HG03025 (cell line): ENCODE measurements around the gene SEC62.

Source experiments
- ATAC-seq: cut with Tn5 transposase; IDR thresholded peaks from one replicate; pipeline ENCODE4 v1.9.1; 2021; ENCODE audit warnings: mild to moderate bottlenecking, moderate library complexity; ENCODE audit not compliant: unreplicated experiment, low FRiP score

The SEC62 gene

GRCh38 chr3:169965562-169966427 lies 812 bp upstream of the SEC62 start:
- ATAC-seq = peak; percentile 23

- ATAC-seq = peak; percentile 37
Measured at GRCh38 chr3:169966951-169967915, 626 bp downstream of the SEC62 start.

- no peak for ATAC-seq
Measured at GRCh38 chr3:169968224-169968885, 1.7 kb downstream of the SEC62 start.

GRCh38 chr3:169969174-169970095 lies 2.8 kb downstream of the SEC62 start:
- no peak for ATAC-seq

- no peak for ATAC-seq
Measured at GRCh38 chr3:169970847-169971246, 4.2 kb downstream of the SEC62 start.

GRCh38 chr3:169971522-169971921 lies 4.9 kb downstream of the SEC62 start:
- no peak for ATAC-seq

- ATAC-seq = no peak
Measured at GRCh38 chr3:169980055-169980454, 13.4 kb downstream of the SEC62 start.

- ATAC-seq = no peak
Measured at GRCh38 chr3:169984292-169984691, 17.7 kb downstream of the SEC62 start.

- no peak for ATAC-seq
Measured at GRCh38 chr3:169990431-169990830, 23.8 kb downstream of the SEC62 start.

GRCh38 chr3:169992156-169992555 lies 25.5 kb downstream of the SEC62 start:
- ATAC-seq = no peak

GRCh38 chr3:169992781-169993180 lies 26.2 kb downstream of the SEC62 start:
- ATAC-seq = no peak

- no peak for ATAC-seq
Measured at GRCh38 chr3:169993761-169994160, 27.2 kb downstream of the SEC62 start.

- no peak for ATAC-seq
Measured at GRCh38 chr3:169996063-169996462, 29.5 kb downstream of the SEC62 start.

- ATAC-seq = peak; percentile 20
Measured at GRCh38 chr3:169998668-169999131, 32.1 kb downstream of the SEC62 start.

GRCh38 chr3:169999433-169999832 lies 32.8 kb downstream of the SEC62 start:
- ATAC-seq = peak; percentile 90

GRCh38 chr3:170000051-170000450 lies 33.4 kb downstream of the SEC62 start:
- no peak for ATAC-seq

GRCh38 chr3:170002231-170002630 lies 35.6 kb downstream of the SEC62 start:
- no peak for ATAC-seq

GRCh38 chr3:170002879-170003278 lies 36.3 kb downstream of the SEC62 start:
- ATAC-seq = no peak

GRCh38 chr3:170003881-170004356 lies 37.3 kb downstream of the SEC62 start:
- no peak for ATAC-seq
